ENCODE measurements around the gene ADAM17. TPM values are rescaled to one million over a fixed set of nuclear protein-coding genes. Genes with fewer than 3 reads are reported as not detected.

The ADAM17 gene
- 53.0 and 61.3 TPM in 2 replicates for total RNA-seq

GRCh38 chr2:9555297-9556120, at the start of gene ADAM17:
Gene ADAM17, minus strand, starts transcription at chr2:9555830. Its CDS starts 225 bp downstream, at chr2:9555605.

GRCh38 chr2:9474361-9475057, 81.1 kb downstream of the ADAM17 start, which contains the start of gene IAH1:
Gene IAH1, plus strand, starts transcription at chr2:9474551. Its CDS starts 16 bp downstream, at chr2:9474567.

Other genes starting within 250 kb of the ADAM17 start
- gene ITGB1BP1, start 132.3 kb downstream of the ADAM17 start, total RNA-seq: 40.7 and 53.2 TPM in 2 replicates
- 45.0 and 53.8 TPM in 2 replicates for gene CPSF3, start 132.2 kb downstream of the ADAM17 start, total RNA-seq
- gene IAH1, start 81.3 kb downstream of the ADAM17 start, total RNA-seq: 37.0 and 53.7 TPM in 2 replicates
- 225 and 252 TPM in 2 replicates for gene YWHAQ, start 75.2 kb upstream of the ADAM17 start, total RNA-seq